ENCODE measurements around the gene PRRG4. TPM values are rescaled to one million over a fixed set of nuclear protein-coding genes. Genes with fewer than 3 reads are reported as not detected.
"Not testable (repeated sequence)": the region's sequence is repeated elsewhere in the genome, so short reads cannot be mapped to it uniquely, and the experiment has no call there.

Gene PRRG4
- total RNA-seq, 1 donor from 2014 or later, result 0.33 TPM

DNA sequence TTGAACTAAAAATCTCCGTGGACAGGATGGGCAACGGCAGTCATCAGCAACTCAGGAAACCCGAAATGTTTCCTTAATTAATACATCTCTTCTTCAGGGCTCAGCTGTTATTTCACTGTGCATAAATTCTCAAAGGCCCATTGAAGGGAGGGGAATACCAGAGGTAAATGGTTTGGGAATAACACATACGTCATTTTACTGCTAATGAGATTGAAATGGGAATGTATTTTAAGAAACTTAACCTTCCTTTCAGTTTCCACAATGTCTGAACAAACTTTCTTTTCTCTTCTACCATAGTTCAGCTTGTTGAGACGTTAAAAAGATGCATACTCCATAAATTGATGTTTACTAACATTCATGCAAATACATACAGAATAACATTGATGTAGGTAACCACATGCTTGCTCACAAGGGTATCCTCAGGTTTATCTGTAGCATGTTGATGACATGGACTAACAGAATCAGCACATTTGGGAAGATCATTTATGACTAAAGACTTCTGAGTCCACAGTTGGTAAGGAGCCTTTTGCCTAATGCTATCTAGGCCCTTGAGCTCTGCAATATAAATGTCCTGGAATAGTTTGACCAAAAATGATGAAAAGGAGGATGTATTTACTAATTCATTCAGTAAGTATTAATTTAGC is 7.7 kb upstream of the PRRG4 start:
- Histone ChIP-seq H3K9me3 (replicated peaks) (peaks cover 9% of the 10 kb centered on the region), H3K27me3 (ENCODE audit: low read depth) (no peaks in the 10 kb centered on the region), H3K4me3 (no peak overlapping the region), H3K27ac (replicated peaks) (no peak overlapping the region), H3K4me1 (no peaks in the 10 kb centered on the region), H3K36me3 (no peaks in the 10 kb centered on the region)
- no peak for DNase-seq
- TF ChIP-seq, protein P1, sequence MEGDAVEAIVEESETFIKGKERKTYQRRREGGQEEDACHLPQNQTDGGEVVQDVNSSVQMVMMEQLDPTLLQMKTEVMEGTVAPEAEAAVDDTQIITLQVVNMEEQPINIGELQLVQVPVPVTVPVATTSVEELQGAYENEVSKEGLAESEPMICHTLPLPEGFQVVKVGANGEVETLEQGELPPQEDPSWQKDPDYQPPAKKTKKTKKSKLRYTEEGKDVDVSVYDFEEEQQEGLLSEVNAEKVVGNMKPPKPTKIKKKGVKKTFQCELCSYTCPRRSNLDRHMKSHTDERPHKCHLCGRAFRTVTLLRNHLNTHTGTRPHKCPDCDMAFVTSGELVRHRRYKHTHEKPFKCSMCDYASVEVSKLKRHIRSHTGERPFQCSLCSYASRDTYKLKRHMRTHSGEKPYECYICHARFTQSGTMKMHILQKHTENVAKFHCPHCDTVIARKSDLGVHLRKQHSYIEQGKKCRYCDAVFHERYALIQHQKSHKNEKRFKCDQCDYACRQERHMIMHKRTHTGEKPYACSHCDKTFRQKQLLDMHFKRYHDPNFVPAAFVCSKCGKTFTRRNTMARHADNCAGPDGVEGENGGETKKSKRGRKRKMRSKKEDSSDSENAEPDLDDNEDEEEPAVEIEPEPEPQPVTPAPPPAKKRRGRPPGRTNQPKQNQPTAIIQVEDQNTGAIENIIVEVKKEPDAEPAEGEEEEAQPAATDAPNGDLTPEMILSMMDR (IDR thresholded peaks at IDR 0.05; ENCODE audit: borderline replicate concordance), result no peak
- intact Hi-C loops (cut with micrococcal nuclease), result no loop called here

DNA sequence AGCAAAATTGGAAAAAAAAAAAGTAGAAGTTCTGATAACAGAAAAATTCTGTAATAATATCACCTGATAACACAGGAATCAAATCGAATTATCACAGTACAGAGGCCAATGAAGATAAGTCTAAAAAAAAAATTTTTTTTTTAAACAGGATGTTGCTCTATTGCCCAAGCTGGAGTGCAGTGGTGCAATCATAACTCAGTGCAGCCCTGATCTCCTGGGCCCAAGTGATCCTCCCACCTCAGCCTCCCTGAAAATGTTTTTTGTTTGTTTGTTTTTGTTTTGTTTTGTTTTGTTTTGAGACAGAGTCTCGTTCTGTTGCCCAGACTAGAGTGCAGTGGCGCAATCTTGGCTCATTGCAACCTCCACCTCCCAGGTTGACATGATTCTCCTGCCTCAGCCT is 6.1 kb upstream of the PRRG4 start:
- H3K9me3 ChIP-seq (replicated peaks); intact Hi-C loops (cut with micrococcal nuclease); H3K4me3 ChIP-seq; H3K27me3 ChIP-seq (ENCODE audit: low read depth); DNase-seq; H3K36me3 ChIP-seq; H3K27ac ChIP-seq (replicated peaks); H3K4me1 ChIP-seq: not testable (repeated sequence)

DNA sequence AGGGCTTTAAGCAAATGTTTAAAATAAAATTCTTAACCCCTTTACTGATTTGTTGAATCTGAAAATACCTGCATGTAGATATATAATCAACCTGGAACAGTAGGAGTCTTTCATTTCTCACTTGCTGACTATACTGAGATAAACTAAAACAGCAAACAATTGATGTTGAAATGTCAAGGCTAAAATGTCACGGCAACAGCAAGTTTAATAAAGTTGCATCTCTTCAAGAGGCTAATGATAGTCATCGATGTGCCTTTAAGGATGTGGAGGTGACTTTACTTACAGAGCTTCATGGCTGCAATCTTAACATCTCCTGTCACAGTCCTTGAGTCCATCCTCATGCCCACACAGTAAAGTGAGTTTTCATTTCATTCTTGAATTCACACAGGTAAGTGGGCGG is 3.6 kb upstream of the PRRG4 start:
- Histone ChIP-seq H3K36me3 (no peaks in the 10 kb centered on the region), H3K27ac (replicated peaks) (no peak overlapping the region), H3K27me3 (ENCODE audit: low read depth) (peaks cover 24% of the 10 kb centered on the region), H3K4me1 (peaks cover 18% of the 10 kb centered on the region), H3K4me3 (no peak overlapping the region), H3K9me3 (replicated peaks) (peaks cover 9% of the 10 kb centered on the region)
- TF ChIP-seq, protein P1 (IDR thresholded peaks at IDR 0.05; ENCODE audit: borderline replicate concordance), result no peak
- DNase-seq, result no peak
- intact Hi-C loops (cut with micrococcal nuclease), result no loop called here

DNA sequence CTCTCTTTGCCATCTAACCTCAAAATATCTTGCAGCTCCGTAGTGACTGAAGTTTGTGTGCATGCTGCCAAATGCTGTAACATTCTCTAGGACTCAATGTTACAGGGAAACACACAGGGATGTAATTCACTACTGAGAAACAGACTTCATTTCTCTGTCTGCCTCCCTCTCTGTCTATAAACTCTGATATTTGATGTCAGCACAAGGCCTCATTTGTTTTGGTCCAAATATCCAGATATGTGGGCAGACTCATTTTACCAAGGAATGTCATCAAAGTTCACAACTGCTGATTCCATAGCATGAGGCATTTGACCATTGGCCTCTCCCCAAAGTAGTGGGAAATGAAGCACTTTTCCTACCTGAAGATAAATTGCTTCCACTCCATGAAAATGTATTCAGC is 2.5 kb upstream of the PRRG4 start:
- Histone ChIP-seq H3K27me3 (ENCODE audit: low read depth) (peaks cover 34% of the 10 kb centered on the region), H3K4me3 (no peak overlapping the region), H3K9me3 (replicated peaks) (peaks cover 9% of the 10 kb centered on the region), H3K27ac (replicated peaks) (no peak overlapping the region), H3K4me1 (peaks cover 18% of the 10 kb centered on the region), H3K36me3 (no peaks in the 10 kb centered on the region)
- intact Hi-C loops (cut with micrococcal nuclease), result no loop called here
- TF ChIP-seq, protein P1 (IDR thresholded peaks at IDR 0.05; ENCODE audit: borderline replicate concordance), result no peak
- DNase-seq, result no peak

DNA sequence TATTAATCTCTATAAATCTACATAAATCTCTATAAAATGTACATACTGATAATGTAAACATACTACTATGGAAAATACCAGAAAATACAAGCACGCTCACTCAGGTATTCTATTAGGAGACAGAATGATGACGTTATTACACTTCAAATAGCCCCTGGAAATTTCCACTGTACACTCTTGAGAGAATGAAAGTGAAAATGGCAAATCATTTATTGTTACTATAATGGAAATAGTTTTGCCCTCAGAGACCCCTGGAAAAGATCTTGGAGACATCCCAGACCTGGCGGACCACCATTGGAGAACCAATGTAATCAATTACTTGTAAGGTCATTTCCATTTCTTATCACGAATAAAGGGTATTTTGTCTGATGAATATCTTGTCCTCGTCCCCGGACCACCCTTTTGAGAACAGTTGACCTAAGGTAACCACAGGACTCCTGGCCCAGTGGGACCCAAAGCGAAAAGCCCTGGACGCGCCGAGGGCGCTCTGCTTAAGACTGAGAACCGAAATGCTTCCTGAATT is 509 bp upstream of the PRRG4 start:
- no peak for DNase-seq
- peaks cover 36% of the 10 kb centered on the region for H3K27me3 ChIP-seq (ENCODE audit: low read depth)
- peak overlapping the region; percentile 22 for H3K27ac ChIP-seq (replicated peaks)
- peak overlapping the region; percentile 74 for H3K4me3 ChIP-seq
- H3K9me3 ChIP-seq (replicated peaks), result no peaks in the 10 kb centered on the region
- TF ChIP-seq, protein P1 (IDR thresholded peaks at IDR 0.05; ENCODE audit: borderline replicate concordance), result no peak
- no peaks in the 10 kb centered on the region for H3K36me3 ChIP-seq
- peaks cover 18% of the 10 kb centered on the region for H3K4me1 ChIP-seq
- intact Hi-C loops (cut with micrococcal nuclease), result no loop called here

DNA sequence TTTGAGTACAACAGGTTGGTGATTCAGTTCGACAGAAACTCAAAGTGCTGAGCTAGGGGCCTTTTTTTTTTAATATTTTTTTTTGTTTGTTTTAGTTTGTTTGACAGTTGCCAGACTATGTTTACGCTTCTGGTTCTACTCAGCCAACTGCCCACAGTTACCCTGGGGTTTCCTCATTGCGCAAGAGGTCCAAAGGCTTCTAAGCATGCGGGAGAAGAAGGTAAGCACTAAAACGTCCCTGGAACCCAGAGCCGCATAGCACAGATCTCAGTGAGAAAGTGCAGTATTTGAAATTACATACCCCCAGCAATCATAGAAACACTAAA is 649 bp downstream of the PRRG4 start:
- H3K27me3 ChIP-seq (ENCODE audit: low read depth), result peaks cover 36% of the 10 kb centered on the region
- H3K27ac ChIP-seq (replicated peaks), result no peak overlapping the region
- peaks cover 18% of the 10 kb centered on the region for H3K4me1 ChIP-seq
- H3K36me3 ChIP-seq, result no peaks in the 10 kb centered on the region
- peak overlapping the region; percentile 74 for H3K4me3 ChIP-seq
- TF ChIP-seq, protein P1 (IDR thresholded peaks at IDR 0.05; ENCODE audit: borderline replicate concordance), result no peak
- intact Hi-C loops (cut with micrococcal nuclease), result no loop called here
- no peaks in the 10 kb centered on the region for H3K9me3 ChIP-seq (replicated peaks)
- DNase-seq, result no peak
